Small intestine (tissue), 7 donors: ENCODE data around the gene ERCC5. TPM values are rescaled to one million over a fixed set of nuclear protein-coding genes. Genes with fewer than 3 reads are reported as not detected.
A peak's percentile ranks its signal among the peaks of the same experiment; 100 is the strongest.

Source experiments
- DNase-seq, 2 donors: peaks; one replicate each; pipeline versions ENCODE4 v3.0.0 to v3.0.0-alpha.2; 2013
- FAIRE-seq: peaks from 2 replicates; lab custom pipeline; 2012; peaks lifted over from hg19 to GRCh38; lab: Jason Lieb, UNC
- H3K27ac ChIP-seq, 3 donors: one replicate each; pipeline ENCODE4 v1.5.1; 2013; ENCODE audit warnings: low read length in 2 of 3, mild to moderate bottlenecking in 2 of 3, control low read depth in 1 of 3, inconsistent platforms in 1 of 3, low read depth in 1 of 3, moderate library complexity in 1 of 3
- H3K27me3 ChIP-seq, 3 donors: one replicate each; pipeline ENCODE4 v1.6.1; 2013; ENCODE audit warnings: low read length in 3 of 3, inconsistent platforms in 1 of 3; ENCODE audit not compliant: control insufficient read depth in 3 of 3, insufficient read depth in 3 of 3
- H3K36me3 ChIP-seq, 3 donors: one replicate each; pipeline ENCODE4 v1.6.1; 2013; ENCODE audit warnings: low read length in 3 of 3, inconsistent platforms in 1 of 3, low read depth in 1 of 3, mild to moderate bottlenecking in 1 of 3, moderate library complexity in 1 of 3; ENCODE audit not compliant: control insufficient read depth in 3 of 3, insufficient read depth in 2 of 3
- H3K4me1 ChIP-seq, 3 donors: one replicate each; pipeline ENCODE4 v1.6.1; 2013; ENCODE audit warnings: low read length in 2 of 3, inconsistent platforms in 1 of 3, low read depth in 1 of 3, mild to moderate bottlenecking in 1 of 3, moderate library complexity in 1 of 3; ENCODE audit not compliant: control insufficient read depth in 3 of 3, insufficient read depth in 2 of 3
- H3K4me3 ChIP-seq, 3 donors: one replicate each; pipeline ENCODE4 v1.5.1; 2013; ENCODE audit warnings: low read length in 3 of 3, control low read depth in 1 of 3, inconsistent platforms in 1 of 3, low read depth in 1 of 3, mild to moderate bottlenecking in 1 of 3, moderate library complexity in 1 of 3
- H3K9me3 ChIP-seq, 2 donors: one replicate each; pipeline ENCODE4 v1.6.1; 2013; ENCODE audit warnings: low read depth in 1 of 2, low read length in 1 of 2; ENCODE audit not compliant: control insufficient read depth in 2 of 2, insufficient read depth in 1 of 2
- WGBS, 3 donors: extraction: QIAGEN DNeasy Blood & Tissue Kit; methylation state at CpG; one replicate each; pipeline ENCODE4 v1.1.7; 2013; 5-methylcytosine and 5-hydroxymethylcytosine counted together
- polyA plus RNA-seq, 4 donors: library from polyadenylated mRNA; stranded (reverse) in 3 of 4; unstranded in 1 of 4; fragments of 200-250 nt in 3 of 4; fragments of 120-200 nt in 1 of 4; gene quantifications; one replicate each; pipeline versions ENCODE4 v1.2.1 to v1.2.3, GENCODE V29; 2013
- donor health status: healthy with polysubstance abuse.
- donor health status: control.
- donor health status: control.
- donor health status: Bipolar disorder and iron deficiency.
- donor health status: healthy.

The ERCC5 gene
- polyA plus RNA-seq, 4 donors: 40.7 to 112 (median 65.9) TPM

- FAIRE-seq (no peak), DNase-seq (no peak)
- H3K9me3 ChIP-seq: no peaks in the 10 kb centered on the region
- peaks cover 3 to 6% (median 6%) of the 10 kb centered on the region in 3 donors for H3K4me1 ChIP-seq
- no peaks in the 10 kb centered on the region for H3K27me3 ChIP-seq
- no peak overlapping the region for H3K27ac ChIP-seq
- H3K4me3 ChIP-seq: no peak overlapping the region
- WGBS, 3 donors: 84 to 90% (median 88%) methylated on average over 6 of the region's 6 CpGs
- H3K36me3 ChIP-seq: no peaks in the 10 kb centered on the region
These were observed 65.5 kb downstream of the ERCC5 start for GRCh38 chr13:102911336-102911735.

GRCh38 chr13:102912599-102912998, 66.8 kb downstream of the ERCC5 start:
- no peaks in the 10 kb centered on the region for H3K9me3 ChIP-seq
- H3K27me3 ChIP-seq: no peaks in the 10 kb centered on the region
- peaks cover 3 to 6% (median 6%) of the 10 kb centered on the region in 3 donors for H3K4me1 ChIP-seq
- no peak overlapping the region for H3K27ac ChIP-seq
- no peaks in the 10 kb centered on the region for H3K36me3 ChIP-seq
- 27 to 69% (median 30%) methylated on average over 3 of the region's 3 CpGs for WGBS, 3 donors
- peak in 1 of 2 donors; percentile 65 for DNase-seq
- no peak for FAIRE-seq
- H3K4me3 ChIP-seq: no peak overlapping the region

GRCh38 chr13:102913914-102914313, 68.1 kb downstream of the ERCC5 start:
- peak overlapping the region in 1 of 3 donors; percentile 24 for H3K27ac ChIP-seq
- peak in 1 of 2 donors; percentile 90 for DNase-seq
- no peak for FAIRE-seq
- no peaks in the 10 kb centered on the region for H3K36me3 ChIP-seq
- no peaks in the 10 kb centered on the region for H3K9me3 ChIP-seq
- 11 to 31% (median 20%) methylated on average over 7 of the region's 7 CpGs for WGBS, 3 donors
- no peaks in the 10 kb centered on the region for H3K27me3 ChIP-seq
- peaks cover 0 to 6% (median 0%) of the 10 kb centered on the region in 3 donors for H3K4me1 ChIP-seq
- no peak overlapping the region for H3K4me3 ChIP-seq

GRCh38 chr13:102914339-102914930, 68.6 kb downstream of the ERCC5 start:
- Histone ChIP-seq H3K27me3 (no peaks in the 10 kb centered on the region), H3K4me3 (no peak overlapping the region), H3K9me3 (no peaks in the 10 kb centered on the region), H3K4me1 (peaks cover 0 to 6% (median 0%) of the 10 kb centered on the region in 3 donors), H3K27ac (no peak overlapping the region), H3K36me3 (no peaks in the 10 kb centered on the region)
- no peak for DNase-seq
- FAIRE-seq: no peak
- 43 to 57% (median 49%) methylated on average over 12 of the region's 12 CpGs for WGBS, 3 donors

GRCh38 chr13:102915393-102915930, 69.6 kb downstream of the ERCC5 start:
- FAIRE-seq: no peak
- Histone ChIP-seq H3K4me1 (peaks cover 0 to 6% (median 0%) of the 10 kb centered on the region in 3 donors), H3K9me3 (no peaks in the 10 kb centered on the region), H3K4me3 (no peak overlapping the region), H3K36me3 (no peaks in the 10 kb centered on the region), H3K27ac (no peak overlapping the region), H3K27me3 (no peaks in the 10 kb centered on the region)
- 60 to 67% (median 62%) methylated on average over 3 of the region's 3 CpGs for WGBS, 3 donors
- DNase-seq: no peak

GRCh38 chr13:102917019-102917418, 71.2 kb downstream of the ERCC5 start:
- H3K27me3 ChIP-seq: no peaks in the 10 kb centered on the region
- 79 to 85% (median 79%) methylated on average over 3 of the region's 3 CpGs for WGBS, 3 donors
- no peaks in the 10 kb centered on the region for H3K9me3 ChIP-seq
- no peaks in the 10 kb centered on the region for H3K36me3 ChIP-seq
- no peak for FAIRE-seq
- H3K4me3 ChIP-seq: no peak overlapping the region
- H3K27ac ChIP-seq: no peak overlapping the region
- peaks cover 0 to 6% (median 0%) of the 10 kb centered on the region in 3 donors for H3K4me1 ChIP-seq
- no peak for DNase-seq

GRCh38 chr13:102922184-102922583, 76.4 kb downstream of the ERCC5 start:
- Histone ChIP-seq H3K4me1 (no peaks in the 10 kb centered on the region), H3K36me3 (no peaks in the 10 kb centered on the region), H3K27me3 (no peaks in the 10 kb centered on the region), H3K4me3 (no peak overlapping the region), H3K27ac (no peak overlapping the region), H3K9me3 (peaks cover 0 to 8% of the 10 kb centered on the region in 2 donors)
- DNase-seq: no peak
- WGBS, 3 donors: 89 to 93% (median 89%) methylated on average over 5 of the region's 5 CpGs
- no peak for FAIRE-seq
